Gastrocnemius medialis (tissue), 4 donors: Measurements from ENCODE around the gene SLC7A4. TPM values are rescaled to one million over a fixed set of nuclear protein-coding genes. Genes with fewer than 3 reads are reported as not detected.
A peak's percentile ranks its signal among the peaks of the same experiment; 100 is the strongest.

Experiments used
- ATAC-seq, 2 donors: fragments of 150-250 bp; one replicate each; pipeline ENCODE4 v1.9.1; 2016
- DNase-seq, 2 donors: peaks; one replicate each; pipeline ENCODE4 v3.0.0-alpha.2; 2019
- H3K27ac ChIP-seq, 4 donors: fragments of 200-600 bp; sonication (generic); 1 replicate in 1 of 4; 2 replicates in 3 of 4; pipeline ENCODE4 v1.5.1; 2016 to 2018; ENCODE audit warnings: mild to moderate bottlenecking in 2 of 4, moderate library complexity in 1 of 4
- H3K27me3 ChIP-seq, 3 donors: fragments of 200-600 bp; sonication (generic) in 2 of 3; 1 replicate in 1 of 3; 2 replicates in 2 of 3; pipeline versions ENCODE4 v1.5.1 to v1.6.0; 2016 to 2019; ENCODE audit warnings: mild to moderate bottlenecking in 1 of 3, moderate library complexity in 1 of 3
- H3K36me3 ChIP-seq, 2 donors: fragments of 200-600 bp; sonication (generic) in 1 of 2; one replicate each; pipeline ENCODE4 v1.5.1; 2017 to 2018
- H3K4me1 ChIP-seq, 2 donors: fragments of 200-600 bp; sonication (generic) in 1 of 2; one replicate each; pipeline ENCODE4 v1.5.1; 2016 to 2017; ENCODE audit warnings: mild to moderate bottlenecking in 2 of 2
- H3K4me3 ChIP-seq, 4 donors: fragments of 200-600 bp; sonication (generic) in 3 of 4; 1 replicate in 1 of 4; 2 replicates in 3 of 4; pipeline ENCODE4 v1.5.1; 2016 to 2019; ENCODE audit warnings: mild to moderate bottlenecking in 2 of 4
- H3K9me3 ChIP-seq, 3 donors: fragments of 200-600 bp; sonication (generic) in 2 of 3; 1 replicate in 1 of 3; 2 replicates in 2 of 3; pipeline ENCODE4 v1.5.1; 2016 to 2019
- CTCF ChIP-seq, 5 experiments: fragments of 450-650 bp in 3 of 5; fragments of 200-600 bp in 2 of 5; sonication (generic) in 2 of 5; IDR thresholded peaks in 4 of 5; conservative IDR thresholded peaks in 1 of 5; 1 replicate in 4 of 5; 2 replicates in 1 of 5; pipeline ENCODE4 v1.5.1; 2016 to 2019; ENCODE audit warnings: antibody characterized with exemption in 5 of 5, mild to moderate bottlenecking in 3 of 5, moderate library complexity in 3 of 5
- POLR2A ChIP-seq, 2 donors: fragments of 450-650 bp; IDR thresholded peaks; one replicate each; pipeline ENCODE4 v1.6.1; 2017; ENCODE audit warnings: antibody characterized with exemption in 2 of 2, mild to moderate bottlenecking in 2 of 2, moderate library complexity in 2 of 2
- in situ Hi-C, 4 donors: fragments of 200-750 bp; cut with MboI; loops; one replicate each; pipeline versions ENCODE4 v1.15.0 to v1.8.0; 2017; ENCODE audit warnings: low sequenced_read_pairs in 4 of 4
- intact Hi-C: fragments of 100-400 bp; cut with DNase I; formaldehyde crosslinking; loops from one replicate; pipeline ENCODE4 v1.15.1; 2023; ENCODE audit warnings: low total_unique reads
- total RNA-seq, 4 donors: library from RNA; depleted of rRNA; stranded (reverse); fragments of >200 nt; gene quantifications; one replicate each; pipeline versions ENCODE4 v1.1.0 to v1.2.3, GENCODE V29; 2016

SLC7A4 gene
- total RNA-seq, 4 donors from 2014 or later: not detected

- H3K4me1 ChIP-seq: peaks cover 27 to 32% of the 10 kb centered on the region in 2 donors
- no peak overlapping the region for H3K4me3 ChIP-seq
- DNase-seq: no peak
- no peak for TF ChIP-seq POLR2A (IDR thresholded peaks at IDR 0.05)
- no peak for TF ChIP-seq CTCF (IDR thresholded peaks at IDR 0.05 in 4 of 5, conservative IDR thresholded peaks at IDR 0.05 in 1 of 5)
- H3K27me3 ChIP-seq: peaks cover 17 to 20% (median 19%) of the 10 kb centered on the region in 3 donors
- H3K9me3 ChIP-seq: no peaks in the 10 kb centered on the region
- no peak for ATAC-seq
- H3K27ac ChIP-seq: no peak overlapping the region
- intact Hi-C loops: loop anchor here (5.0 kb wide), 1 partner anchor 37 kb away; no protein-coding TSS in a partner anchor
- no peaks in the 10 kb centered on the region for H3K36me3 ChIP-seq
- in situ Hi-C loops: loop anchor here in 1 of 4 donors (10.0 kb wide), 1 partner anchor 60 kb away; no protein-coding TSS in a partner anchor
Measured at GRCh38 chr22:21034989-21035388, 2.6 kb upstream of the SLC7A4 start.

GRCh38 chr22:21033895-21034294, 1.5 kb upstream of the SLC7A4 start:
- intact Hi-C loops: loop anchor here (5.0 kb wide), 1 partner anchor 38 kb away; no protein-coding TSS in a partner anchor

DNA sequence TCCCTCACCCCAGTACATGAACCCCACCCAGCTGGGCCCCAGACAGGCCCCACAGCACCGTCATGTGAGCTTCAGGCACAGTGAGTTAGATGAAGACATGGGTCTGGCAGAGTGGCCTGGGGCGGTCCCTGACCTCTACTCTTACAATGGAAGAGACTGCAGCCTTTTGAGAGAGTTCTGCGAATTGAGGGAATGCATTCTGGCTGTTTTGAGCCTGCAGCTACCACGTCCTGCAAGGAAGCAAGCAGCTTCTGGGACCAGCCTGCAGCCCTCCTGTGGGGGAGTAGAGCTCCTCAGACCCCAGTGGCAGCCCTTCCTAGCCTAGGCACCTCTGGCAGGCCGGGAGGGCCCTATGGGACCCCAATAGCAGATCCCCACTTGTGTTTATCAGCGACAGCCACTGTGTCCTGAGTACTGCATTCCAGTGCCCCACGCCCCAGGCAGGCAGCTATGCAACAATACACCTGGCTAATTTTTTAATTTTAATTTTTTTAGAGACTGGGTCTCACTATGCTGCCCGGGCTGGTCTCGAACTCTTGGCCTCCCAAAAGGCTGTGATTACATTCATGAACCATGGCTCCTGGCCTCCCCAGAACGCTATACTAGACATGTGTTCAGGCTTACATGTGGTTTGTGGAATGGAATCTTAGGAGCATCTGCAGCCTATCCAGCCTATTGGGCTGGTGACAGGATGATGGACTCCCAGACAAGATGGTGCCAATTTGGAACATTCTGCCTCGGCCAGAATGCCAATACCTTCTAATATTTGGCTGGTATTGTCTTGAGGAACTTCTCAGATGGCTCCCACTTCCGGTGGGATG, 717 bp upstream of the SLC7A4 start:
- H3K9me3 ChIP-seq: no peaks in the 10 kb centered on the region
- H3K4me1 ChIP-seq: peaks cover 15 to 17% of the 10 kb centered on the region in 2 donors
- no peak for ATAC-seq
- DNase-seq: no peak
- in situ Hi-C loops (loop anchor here in 1 of 4 donors (10.0 kb wide), 1 partner anchor 62 kb away; no protein-coding TSS in a partner anchor), intact Hi-C loops (loop anchor here (5.0 kb wide), 1 partner anchor 39 kb away; no protein-coding TSS in a partner anchor)
- TF ChIP-seq POLR2A (IDR thresholded peaks at IDR 0.05) (no peak), CTCF (IDR thresholded peaks at IDR 0.05 in 4 of 5, conservative IDR thresholded peaks at IDR 0.05 in 1 of 5) (no peak)
- peak overlapping the region in 2 of 4 donors; percentile 28 to 44 for H3K4me3 ChIP-seq
- H3K27me3 ChIP-seq: peaks cover 17 to 20% (median 19%) of the 10 kb centered on the region in 3 donors
- no peaks in the 10 kb centered on the region for H3K36me3 ChIP-seq
- no peak overlapping the region for H3K27ac ChIP-seq

More at GRCh38 chr22:21033895-21034294, 1.5 kb upstream of the SLC7A4 start:
- no peak for DNase-seq
- Histone ChIP-seq H3K36me3 (no peaks in the 10 kb centered on the region), H3K4me3 (no peak overlapping the region), H3K4me1 (peaks cover 23 to 25% of the 10 kb centered on the region in 2 donors), H3K9me3 (no peaks in the 10 kb centered on the region), H3K27me3 (peaks cover 17 to 20% (median 19%) of the 10 kb centered on the region in 3 donors), H3K27ac (no peak overlapping the region)
- ATAC-seq: no peak
- in situ Hi-C loops: loop anchor here in 1 of 4 donors (10.0 kb wide), 1 partner anchor 61 kb away; no protein-coding TSS in a partner anchor
- TF ChIP-seq POLR2A (IDR thresholded peaks at IDR 0.05): no peak

DNA sequence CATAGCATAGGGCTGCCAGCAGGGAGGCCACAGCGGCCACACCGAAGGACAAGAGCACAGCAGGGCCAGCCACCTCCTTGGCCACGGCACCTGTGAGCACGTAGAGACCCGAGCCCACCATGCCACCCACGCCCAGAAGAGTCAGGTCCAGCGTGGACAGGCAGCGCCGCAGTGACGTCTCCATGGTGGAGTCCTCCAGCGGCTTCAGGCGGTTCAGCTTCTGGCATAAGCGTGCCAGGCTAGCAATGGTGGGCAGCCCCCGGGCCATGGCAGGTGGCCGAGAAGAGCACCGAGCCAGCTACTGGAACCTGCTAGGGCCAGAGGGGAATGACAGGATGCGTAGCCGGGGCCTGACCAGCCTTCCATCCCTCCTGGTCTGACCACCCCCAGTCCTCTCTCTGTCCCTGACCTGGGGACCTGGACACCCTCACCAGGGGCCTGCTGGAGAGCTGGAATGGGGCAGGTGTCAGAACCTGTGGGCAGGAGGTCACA, 770 bp downstream of the SLC7A4 start:
- H3K27ac ChIP-seq: no peak overlapping the region
- no peak overlapping the region for H3K4me3 ChIP-seq
- peak in 1 of 2 donors; percentile 23 for DNase-seq
- intact Hi-C loops: loop anchor here (5.0 kb wide), 1 partner anchor 41 kb away; no protein-coding TSS in a partner anchor
- TF ChIP-seq POLR2A (IDR thresholded peaks at IDR 0.05) (no peak), CTCF (IDR thresholded peaks at IDR 0.05 in 4 of 5, conservative IDR thresholded peaks at IDR 0.05 in 1 of 5) (no peak)
- peak in 1 of 2 donors; percentile 2 for ATAC-seq
- no peaks in the 10 kb centered on the region for H3K9me3 ChIP-seq
- no peaks in the 10 kb centered on the region for H3K36me3 ChIP-seq
- peaks cover 5 to 14% of the 10 kb centered on the region in 2 donors for H3K4me1 ChIP-seq
- H3K27me3 ChIP-seq: peaks cover 17 to 20% (median 19%) of the 10 kb centered on the region in 3 donors
- in situ Hi-C loops: loop anchor here in 1 of 4 donors (10.0 kb wide), 1 partner anchor 63 kb away; no protein-coding TSS in a partner anchor
